ENCODE results near the gene SPEF1. TPM values are rescaled to one million over a fixed set of nuclear protein-coding genes. Genes with fewer than 3 reads are reported as not detected.

Gene SPEF1
- total and polyA plus RNA-seq, 5 experiments from 2014 or later, result 0.33 TPM; not detected in 4

DNA sequence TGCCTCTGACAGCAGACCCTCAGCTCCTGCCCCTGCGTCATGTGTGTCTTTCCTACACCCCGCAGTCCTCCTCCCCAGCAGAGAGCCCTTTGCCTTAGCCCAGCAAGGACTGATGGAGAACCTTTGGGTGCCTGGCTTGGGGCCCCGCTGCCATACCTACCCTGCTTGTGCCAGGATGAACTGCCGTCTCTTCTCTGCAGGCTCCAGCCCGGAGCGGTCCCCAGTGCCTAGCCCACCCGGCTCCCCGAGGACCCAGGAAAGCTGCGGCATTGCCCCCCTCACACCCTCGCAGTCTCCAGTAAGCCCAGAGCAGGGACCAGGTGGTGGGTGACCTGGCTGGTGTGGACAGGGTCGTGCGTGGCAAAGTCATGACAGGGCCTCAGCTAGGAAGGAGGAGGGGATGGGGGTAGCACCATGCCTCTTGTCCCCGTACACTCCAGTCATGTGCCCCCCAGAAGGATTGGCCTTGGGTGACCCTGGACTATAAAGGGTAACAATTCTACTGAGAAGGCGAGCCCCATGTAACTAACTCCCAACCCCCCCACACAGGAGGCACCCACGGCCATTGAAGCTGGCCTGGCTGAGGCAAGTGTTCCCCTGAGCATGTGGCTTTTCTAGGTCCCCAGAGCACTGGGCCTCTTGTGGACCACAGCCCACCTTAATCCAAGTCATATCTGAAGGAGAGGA lies 40.5 kb downstream of the SPEF1 start:
- Mint-ChIP-seq H3K4me3 (no peak overlapping the region), H3K9me3 (peaks cover 0 to 2% (median 0%) of the 10 kb centered on the region in 9 donors), H3K4me1 (peaks cover 8 to 15% (median 12%) of the 10 kb centered on the region in 4 donors), H3K36me3 (no peaks in the 10 kb centered on the region), H3K27me3 (peaks cover 0 to 20% (median 4%) of the 10 kb centered on the region in 5 donors), H3K27ac (no peak overlapping the region)
- POLR2A ChIA-PET, result interaction anchor here (0.6 to 0.8 kb wide), 2 partner anchors 320 to 500 kb away, joined by 3 to 4 read pairs; no protein-coding TSS in a partner anchor
- ATAC-seq, result no peak
- DNase-seq, result no peak

DNA sequence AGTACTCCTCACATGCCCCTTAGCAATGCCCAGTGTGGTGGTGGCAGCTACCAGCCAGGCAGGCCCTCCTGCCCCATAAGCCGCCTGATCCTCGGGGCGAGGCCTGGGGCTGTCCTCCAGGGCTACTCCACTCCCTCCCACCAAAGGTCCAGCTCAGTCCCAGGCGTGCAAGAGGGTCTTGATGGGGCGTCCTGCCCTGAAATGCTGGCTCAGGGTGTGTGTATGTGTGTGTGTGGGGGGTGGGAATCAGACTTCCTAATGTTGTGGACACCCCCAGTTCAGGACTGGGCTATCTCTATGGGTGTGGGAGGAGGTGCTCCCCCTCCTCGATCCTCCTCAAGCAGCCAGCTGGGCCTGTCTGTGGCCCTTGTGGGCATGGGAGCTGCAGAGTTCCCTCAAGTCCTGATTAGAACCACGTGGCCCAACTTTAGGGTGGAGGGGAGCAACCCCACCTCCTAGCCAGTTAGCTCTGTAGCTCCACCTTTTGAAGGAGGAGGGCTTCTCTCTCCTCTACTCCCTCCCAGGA lies 41.3 kb downstream of the SPEF1 start:
- Mint-ChIP-seq H3K9me3 (peaks cover 0 to 2% (median 0%) of the 10 kb centered on the region in 9 donors), H3K27me3 (peaks cover 0 to 14% (median 4%) of the 10 kb centered on the region in 5 donors), H3K36me3 (no peaks in the 10 kb centered on the region), H3K4me1 (peaks cover 4 to 8% (median 8%) of the 10 kb centered on the region in 4 donors), H3K4me3 (no peak overlapping the region), H3K27ac (no peak overlapping the region)
- no peak for ATAC-seq
- POLR2A ChIA-PET, result interaction anchor here (0.5 kb wide), 1 partner anchor 143 kb away, joined by 4 read pairs; no protein-coding TSS in a partner anchor
- DNase-seq, result no peak

DNA sequence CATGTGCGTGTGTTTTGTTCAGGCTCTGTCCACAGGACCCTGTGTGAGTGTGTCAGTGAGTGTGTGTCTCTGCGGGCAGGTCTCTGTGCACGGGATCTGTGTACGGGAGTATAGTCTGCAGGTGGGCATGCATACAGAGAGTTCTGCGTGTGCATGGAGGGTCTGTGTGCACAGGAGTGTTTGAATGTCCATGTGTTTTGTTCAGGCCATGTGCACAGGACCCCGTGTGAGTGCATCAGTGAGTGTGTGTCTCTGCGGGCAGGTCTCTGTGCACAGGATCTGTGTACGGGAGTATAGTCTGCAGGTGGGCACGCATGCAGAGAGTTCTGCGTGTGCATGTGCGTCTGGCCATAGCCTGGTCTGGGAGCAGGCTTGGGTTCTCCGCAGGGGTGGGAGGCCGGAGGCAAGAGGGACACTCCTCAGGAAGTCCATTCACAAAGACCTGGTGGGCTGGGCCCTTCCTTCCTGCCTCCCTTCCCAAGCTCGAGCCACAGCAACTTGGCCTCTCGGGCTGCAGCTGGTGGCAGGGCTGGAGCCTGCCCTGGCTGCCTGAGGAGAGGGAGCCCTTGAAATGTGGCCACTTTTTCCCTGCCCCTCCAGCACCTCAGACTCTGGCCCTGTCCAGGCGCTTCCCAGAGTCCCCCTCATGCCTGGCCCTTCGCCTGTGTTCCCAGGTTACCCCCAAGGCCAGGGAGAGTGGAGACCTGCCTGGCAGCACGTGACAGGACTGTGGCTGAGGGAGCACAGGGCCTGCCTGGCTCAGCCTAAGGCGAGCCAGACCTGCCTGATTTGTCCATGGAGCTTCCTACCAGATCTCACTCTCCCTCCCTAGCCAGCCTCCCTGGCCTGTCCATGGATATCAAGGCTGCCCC lies 42.0 kb downstream of the SPEF1 start:
- POLR2A ChIA-PET, result no interaction called here
- Mint-ChIP-seq H3K4me1 (peaks cover 0 to 2% (median 1%) of the 10 kb centered on the region in 4 donors), H3K27me3 (peaks cover 0 to 11% (median 4%) of the 10 kb centered on the region in 5 donors), H3K4me3 (no peak overlapping the region), H3K36me3 (no peaks in the 10 kb centered on the region), H3K9me3 (no peaks in the 10 kb centered on the region), H3K27ac (no peak overlapping the region)
- no peak for DNase-seq
- ATAC-seq, result no peak

DNA sequence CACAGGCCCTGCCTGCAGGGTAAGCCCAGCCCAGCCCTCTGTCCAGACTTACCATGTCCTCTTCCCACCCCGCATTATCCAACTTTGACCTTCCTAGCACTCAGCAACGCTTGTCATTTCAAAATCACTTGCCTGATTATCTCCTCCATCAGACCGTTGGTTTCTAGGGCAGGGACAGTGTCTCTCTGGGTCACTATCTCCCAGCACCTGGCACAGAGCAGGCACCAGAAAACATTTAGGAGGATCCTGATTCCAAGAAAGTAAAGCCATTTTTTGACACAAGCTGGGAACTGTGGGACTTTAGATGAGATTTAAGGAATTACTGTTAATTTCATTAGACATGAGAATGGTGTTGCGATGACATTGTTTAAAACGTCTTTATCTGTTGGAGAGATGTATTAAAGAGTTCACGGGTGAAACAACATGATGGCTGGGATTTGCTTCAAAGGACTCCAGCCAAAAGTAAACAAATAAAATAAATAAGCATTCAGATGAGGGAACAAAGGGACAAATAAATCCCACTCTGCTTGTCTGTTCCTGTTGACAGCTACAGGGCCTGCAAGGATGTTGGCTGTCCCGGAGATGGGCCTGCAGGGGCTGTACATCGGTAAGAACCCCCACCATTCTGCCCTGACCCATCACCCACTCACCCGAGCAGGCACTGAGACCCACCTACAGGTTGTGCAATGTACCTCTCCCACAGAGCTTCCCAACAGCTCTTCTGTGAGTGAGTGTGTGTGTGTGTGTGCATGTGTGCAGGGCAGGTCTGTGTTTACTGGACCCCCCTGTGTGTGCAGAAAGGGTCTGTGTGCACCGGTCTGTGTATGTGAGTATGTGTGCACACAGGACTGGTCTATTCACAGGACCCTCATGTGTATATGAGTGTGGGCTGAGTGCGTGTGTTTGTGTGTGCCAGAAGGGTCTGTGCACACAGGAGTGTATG lies 42.9 kb downstream of the SPEF1 start:
- DNase-seq (no peak), ATAC-seq (no peak)
- H3K27ac Mint-ChIP-seq, result peak overlapping the region in 1 of 10 donors; percentile 15
- no peaks in the 10 kb centered on the region for H3K9me3 Mint-ChIP-seq
- H3K4me1 Mint-ChIP-seq, result no peaks in the 10 kb centered on the region
- POLR2A ChIA-PET, result interaction anchor here (0.6 kb wide), 1 partner anchor 47 kb away, joined by 5 read pairs; no protein-coding TSS in a partner anchor
- no peaks in the 10 kb centered on the region for H3K36me3 Mint-ChIP-seq
- H3K4me3 Mint-ChIP-seq, result no peak overlapping the region
- H3K27me3 Mint-ChIP-seq, result peaks cover 3 to 16% (median 7%) of the 10 kb centered on the region in 5 donors

DNA sequence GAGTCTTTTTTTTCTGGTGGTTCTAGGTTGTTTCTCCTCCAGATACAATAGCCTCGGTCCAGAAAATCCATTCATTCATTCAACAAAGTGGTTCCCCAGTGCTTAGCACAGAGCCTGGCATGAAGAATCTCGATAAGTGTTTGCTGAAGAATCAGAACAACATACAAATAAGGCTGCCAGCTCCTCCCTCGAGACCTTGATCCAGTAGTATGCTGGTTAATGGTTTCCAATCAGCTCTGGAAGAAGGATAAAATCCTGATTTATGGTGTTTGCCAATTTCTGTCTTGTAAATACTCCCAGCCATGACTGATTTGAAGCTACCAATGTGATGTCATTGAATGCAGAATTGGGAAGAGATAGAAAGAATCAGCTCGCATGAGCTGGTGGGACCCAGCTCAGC lies 45.5 kb downstream of the SPEF1 start:
- Mint-ChIP-seq H3K4me3 (no peak overlapping the region), H3K27ac (no peak overlapping the region), H3K36me3 (no peaks in the 10 kb centered on the region), H3K27me3 (peaks cover 7 to 36% (median 21%) of the 10 kb centered on the region in 5 donors), H3K9me3 (no peaks in the 10 kb centered on the region), H3K4me1 (peaks cover 0 to 3% (median 2%) of the 10 kb centered on the region in 4 donors)
- POLR2A ChIA-PET, result interaction anchor here (0.7 kb wide), 1 partner anchor 111 kb away, joined by 4 read pairs; no protein-coding TSS in a partner anchor
- DNase-seq (no peak), ATAC-seq (no peak)

DNA sequence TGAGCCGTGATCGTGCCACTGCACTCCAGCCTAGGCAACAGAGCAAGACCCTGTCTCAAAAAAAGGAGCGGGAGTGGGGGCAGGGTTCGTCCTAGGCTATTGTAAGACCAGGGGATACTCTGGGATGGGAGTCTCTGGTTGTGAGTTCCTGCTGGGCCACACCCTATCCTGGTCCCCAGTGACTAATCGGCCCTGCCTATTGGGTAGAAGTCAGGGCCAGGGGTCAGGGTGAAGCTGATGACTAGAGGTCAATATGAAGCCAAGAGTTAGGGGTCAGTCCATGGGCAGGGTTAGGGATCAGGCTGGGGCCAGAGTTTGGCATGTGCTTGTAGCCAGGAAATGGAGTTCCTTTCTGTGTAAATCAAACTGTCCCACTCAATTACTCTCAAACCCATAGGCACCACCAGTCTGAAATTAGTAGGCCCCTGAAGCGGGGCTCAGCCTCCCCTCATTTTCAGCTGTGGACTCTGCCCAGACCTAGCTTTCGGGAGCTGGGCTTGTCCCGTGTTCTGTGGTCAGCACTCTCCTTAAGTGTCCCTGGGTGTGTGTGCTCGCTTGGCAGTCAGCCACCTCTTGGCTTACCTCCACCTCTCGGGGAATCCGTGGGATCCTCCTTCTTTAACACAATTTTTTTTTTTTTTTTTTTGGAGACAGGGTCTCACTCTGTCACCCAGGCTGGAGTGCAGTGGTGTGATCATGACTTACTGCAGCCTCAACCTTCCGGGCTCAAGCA lies 47.0 kb downstream of the SPEF1 start:
- Mint-ChIP-seq H3K36me3 (no peaks in the 10 kb centered on the region), H3K27ac (no peak overlapping the region), H3K4me1 (peaks cover 0 to 3% (median 2%) of the 10 kb centered on the region in 4 donors), H3K4me3 (no peak overlapping the region), H3K27me3 (peaks cover 12 to 44% (median 29%) of the 10 kb centered on the region in 5 donors), H3K9me3 (no peaks in the 10 kb centered on the region)
- DNase-seq (no peak), ATAC-seq (no peak)
- POLR2A ChIA-PET, result no interaction called here

GRCh38 chr20:3733119-3733995 lies 47.9 kb downstream of the SPEF1 start:
- Mint-ChIP-seq H3K36me3 (no peaks in the 10 kb centered on the region), H3K4me1 (peaks cover 0 to 3% (median 3%) of the 10 kb centered on the region in 4 donors), H3K4me3 (no peak overlapping the region), H3K27me3 (peaks cover 13 to 46% (median 31%) of the 10 kb centered on the region in 5 donors), H3K27ac (no peak overlapping the region), H3K9me3 (no peaks in the 10 kb centered on the region)
- no peak for ATAC-seq
- POLR2A ChIA-PET, result no interaction called here
- no peak for DNase-seq

- POLR2A ChIA-PET, result no interaction called here
- Mint-ChIP-seq H3K36me3 (no peaks in the 10 kb centered on the region), H3K9me3 (no peaks in the 10 kb centered on the region), H3K27ac (no peak within 1 kb of the TSS), H3K4me1 (peaks cover 0 to 3% (median 3%) of the 10 kb centered on the region in 4 donors), H3K4me3 (peak within 1 kb of the TSS in 4 of 10 donors; percentile 11 to 38 (median 27)), H3K27me3 (peaks cover 20 to 55% (median 40%) of the 10 kb centered on the region in 5 donors)
- no peak for ATAC-seq
- DNase-seq, result no peak
Measured at GRCh38 chr20:3732327-3733118, 48.7 kb downstream of the SPEF1 start, which contains the start of gene HSPA12B. Gene HSPA12B, plus strand, starts transcription at chr20:3732685. Its CDS starts 5,990 bp downstream, at chr20:3738675.

DNA sequence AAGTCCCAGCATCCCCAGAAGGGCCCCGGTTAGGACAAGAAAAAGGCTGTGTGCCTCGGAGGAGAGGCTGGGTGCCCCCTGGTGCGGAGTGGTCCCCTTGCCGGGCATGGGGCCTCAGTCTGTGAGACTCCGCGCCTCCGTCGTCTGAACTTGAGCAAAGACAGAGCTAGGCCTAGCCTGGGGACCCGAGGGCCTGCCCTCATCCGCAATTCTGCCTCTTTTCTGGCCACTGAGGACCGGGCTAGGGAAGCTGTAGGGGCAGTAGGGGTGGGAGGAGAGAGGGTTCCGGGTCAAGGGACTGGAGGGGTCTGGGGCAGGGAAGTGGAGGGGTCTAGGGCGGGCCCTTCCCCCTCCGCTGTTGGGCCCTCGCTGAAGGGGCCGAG lies 49.3 kb downstream of the SPEF1 start:
- Mint-ChIP-seq H3K27ac (no peak overlapping the region), H3K4me1 (peaks cover 0 to 3% (median 3%) of the 10 kb centered on the region in 4 donors), H3K36me3 (no peaks in the 10 kb centered on the region), H3K9me3 (no peaks in the 10 kb centered on the region), H3K27me3 (peaks cover 25 to 61% (median 46%) of the 10 kb centered on the region in 5 donors), H3K4me3 (no peak overlapping the region)
- POLR2A ChIA-PET, result no interaction called here
- no peak for ATAC-seq
- no peak for DNase-seq

All from naive thymus-derived CD8-positive, alpha-beta T cell (primary cell).